Measurements from ENCODE around the gene PLB1. TPM values are rescaled to one million over a fixed set of nuclear protein-coding genes. Genes with fewer than 3 reads are reported as not detected.
A peak's percentile ranks its signal among the peaks of the same experiment; 100 is the strongest.

Gene PLB1
- total RNA-seq, 2 donors from 2014 or later, result 7.4 to 9.6 TPM

DNA sequence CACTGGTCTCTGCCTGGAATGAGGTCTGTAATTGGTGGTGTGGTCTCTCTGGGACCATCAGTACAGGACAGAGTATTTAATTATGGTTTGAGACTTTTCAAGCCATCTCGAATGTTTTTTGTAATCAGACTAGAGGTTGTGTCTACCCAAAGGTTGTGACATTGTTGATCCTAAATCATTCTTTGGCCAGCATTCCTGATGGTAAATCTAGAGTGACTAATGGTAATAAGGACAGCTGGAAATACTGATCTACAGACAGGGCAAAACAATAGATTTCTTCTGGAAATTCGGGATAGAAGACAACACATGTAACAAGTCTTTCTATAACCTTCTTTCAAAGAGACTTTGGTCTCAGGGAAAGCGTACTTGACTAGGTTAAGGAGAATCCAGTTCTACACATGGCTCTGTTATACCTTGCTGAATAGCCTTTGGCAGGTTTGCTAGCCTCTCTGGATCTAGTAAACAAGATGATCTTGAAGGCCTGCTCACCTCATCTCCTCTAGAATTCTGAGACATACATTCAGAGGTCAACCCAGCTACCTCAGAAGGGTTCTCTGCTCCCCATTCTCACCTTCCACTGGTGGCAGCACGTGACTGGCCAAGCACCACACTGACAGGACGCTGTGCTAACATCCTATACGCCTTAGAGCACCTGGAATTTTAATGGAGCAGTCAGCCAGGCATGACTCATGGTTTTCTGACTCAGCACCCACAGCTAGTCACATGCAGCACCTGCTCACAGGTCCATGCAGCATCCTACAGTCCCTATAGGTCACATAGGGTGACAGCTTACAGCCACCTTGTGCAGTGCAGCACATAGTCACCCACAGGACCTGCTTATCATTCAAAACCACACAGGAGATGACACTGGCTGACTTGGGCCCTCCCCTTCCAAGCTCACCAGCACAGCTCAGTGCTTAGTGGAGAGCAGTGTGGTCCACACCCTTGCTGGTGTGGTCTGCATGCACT is 12.2 kb downstream of the PLB1 start:
- 62% methylated on average over 6 of the region's 6 CpGs for WGBS
- H3K9me3 ChIP-seq, result no peaks in the 10 kb centered on the region
- H3K4me1 ChIP-seq (replicated peaks), result no peaks in the 10 kb centered on the region
- H3K27me3 ChIP-seq (replicated peaks; ENCODE audit: insufficient read depth), result no peaks in the 10 kb centered on the region
- TF ChIP-seq POLR2A (IDR thresholded peaks at IDR 0.05) (no peak), POLR2AphosphoS5 (IDR thresholded peaks at IDR 0.05) (peak; percentile 4)
- intact Hi-C loops (cut with DNase I), result no loop called here
- no peak overlapping the region for H3K27ac ChIP-seq
- DNase-seq (ENCODE audit: low spot score), result no peak
- H3K36me3 ChIP-seq, result no peaks in the 10 kb centered on the region
- no peak overlapping the region for H3K4me3 ChIP-seq

- H3K9me3 ChIP-seq, result no peaks in the 10 kb centered on the region
- TF ChIP-seq CTCF (IDR thresholded peaks at IDR 0.05) (no peak), POLR2A (IDR thresholded peaks at IDR 0.05) (no peak), POLR2AphosphoS5 (IDR thresholded peaks at IDR 0.05) (no peak)
- no peak for DNase-seq (ENCODE audit: low spot score)
- H3K36me3 ChIP-seq, result no peaks in the 10 kb centered on the region
- no peak overlapping the region for H3K27ac ChIP-seq
- intact Hi-C loops (cut with DNase I), result no loop called here
- H3K4me3 ChIP-seq, result no peak overlapping the region
- H3K4me1 ChIP-seq (replicated peaks), result no peaks in the 10 kb centered on the region
- 64% methylated on average over 1 of the region's 1 CpG for WGBS
- H3K27me3 ChIP-seq (replicated peaks; ENCODE audit: insufficient read depth), result no peaks in the 10 kb centered on the region
Observed at GRCh38 chr2:28509361-28509760, 13.5 kb downstream of the PLB1 start.

DNA sequence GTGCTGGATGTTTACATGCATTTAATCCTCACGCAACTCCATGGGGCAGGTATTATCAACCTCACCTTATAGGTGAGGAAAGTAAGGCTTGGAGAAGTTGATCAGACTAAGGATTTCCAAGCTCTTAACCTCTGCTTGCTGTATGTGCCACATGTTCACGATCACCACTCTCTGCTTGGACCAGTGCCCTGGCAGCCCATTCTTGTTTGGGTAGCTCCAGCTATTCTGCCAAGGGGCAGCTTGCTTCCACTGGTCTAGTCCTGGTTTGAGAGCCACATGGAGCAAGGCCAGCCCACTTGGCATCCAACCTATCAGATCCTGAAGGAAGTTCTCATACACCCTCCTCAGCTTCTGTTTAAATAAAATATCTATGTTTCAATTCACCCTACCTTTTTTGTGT is 14.3 kb downstream of the PLB1 start:
- H3K27me3 ChIP-seq (replicated peaks; ENCODE audit: insufficient read depth), result no peaks in the 10 kb centered on the region
- 47% methylated on average over 2 of the region's 2 CpGs for WGBS
- H3K36me3 ChIP-seq, result no peaks in the 10 kb centered on the region
- no peak overlapping the region for H3K4me3 ChIP-seq
- H3K27ac ChIP-seq, result no peak overlapping the region
- H3K9me3 ChIP-seq, result no peaks in the 10 kb centered on the region
- intact Hi-C loops (cut with DNase I), result no loop called here
- no peaks in the 10 kb centered on the region for H3K4me1 ChIP-seq (replicated peaks)
- no peak for TF ChIP-seq POLR2A (IDR thresholded peaks at IDR 0.05)
- no peak for TF ChIP-seq POLR2AphosphoS5 (IDR thresholded peaks at IDR 0.05)
- TF ChIP-seq CTCF (IDR thresholded peaks at IDR 0.05), result no peak
- DNase-seq (ENCODE audit: low spot score), result peak; percentile 68

DNA sequence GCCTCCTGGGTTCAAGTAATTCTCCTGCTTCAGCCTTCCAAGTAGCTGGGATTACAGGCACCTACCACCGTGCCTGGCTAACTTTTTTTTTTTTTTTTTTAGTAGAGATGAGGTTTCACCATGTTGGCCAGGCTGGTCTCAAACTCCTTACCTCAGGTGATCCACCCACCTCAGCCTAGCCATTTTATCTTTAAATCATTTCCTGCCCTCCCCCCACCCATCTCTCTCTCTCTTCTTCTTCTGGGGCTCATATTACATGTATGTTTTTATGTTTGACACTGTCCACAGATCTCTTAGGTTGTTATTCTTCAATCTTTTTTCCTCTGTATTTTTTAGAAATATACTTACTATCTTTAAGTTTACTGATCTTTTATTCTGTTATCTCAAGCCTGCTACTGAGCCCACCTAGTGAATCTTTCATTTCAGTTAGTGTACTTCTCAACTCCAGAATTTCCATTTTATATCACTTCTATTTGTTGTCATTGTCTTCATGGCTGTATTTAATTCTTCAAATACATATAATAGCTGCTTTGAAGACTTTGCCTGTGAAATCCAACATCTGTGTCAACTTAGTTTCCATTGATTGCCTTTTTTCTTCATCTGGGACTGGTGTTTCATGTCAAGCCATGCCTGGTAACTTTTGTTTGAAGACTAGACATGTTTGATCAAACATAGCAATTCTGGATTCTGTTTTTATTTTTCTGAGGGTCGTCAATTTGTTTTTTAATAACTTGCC is 16.2 kb downstream of the PLB1 start:
- H3K9me3 ChIP-seq, result no peaks in the 10 kb centered on the region
- WGBS, result 80% methylated on average over 2 of the region's 2 CpGs
- H3K27ac ChIP-seq, result no peak overlapping the region
- no peak for DNase-seq (ENCODE audit: low spot score)
- H3K36me3 ChIP-seq, result no peaks in the 10 kb centered on the region
- no peak overlapping the region for H3K4me3 ChIP-seq
- H3K4me1 ChIP-seq (replicated peaks), result no peaks in the 10 kb centered on the region
- H3K27me3 ChIP-seq (replicated peaks; ENCODE audit: insufficient read depth), result no peaks in the 10 kb centered on the region
- TF ChIP-seq POLR2A (IDR thresholded peaks at IDR 0.05) (no peak), CTCF (IDR thresholded peaks at IDR 0.05) (no peak), POLR2AphosphoS5 (IDR thresholded peaks at IDR 0.05) (no peak)
- intact Hi-C loops (cut with DNase I), result no loop called here

GRCh38 chr2:28512607-28512965 is 16.7 kb downstream of the PLB1 start:
- Histone ChIP-seq H3K9me3 (no peaks in the 10 kb centered on the region), H3K27ac (no peak overlapping the region), H3K4me1 (replicated peaks) (no peaks in the 10 kb centered on the region), H3K36me3 (no peaks in the 10 kb centered on the region), H3K4me3 (no peak overlapping the region), H3K27me3 (replicated peaks; ENCODE audit: insufficient read depth) (no peaks in the 10 kb centered on the region)
- no peak for DNase-seq (ENCODE audit: low spot score)
- TF ChIP-seq CTCF (IDR thresholded peaks at IDR 0.05) (no peak), POLR2AphosphoS5 (IDR thresholded peaks at IDR 0.05) (no peak), POLR2A (IDR thresholded peaks at IDR 0.05) (no peak)
- 85% methylated on average over 1 of the region's 1 CpG for WGBS
- intact Hi-C loops (cut with DNase I), result no loop called here

Measured in prostate gland (tissue), 2 donors.